ENCODE results near the gene DCDC2B. TPM values are rescaled to one million over a fixed set of nuclear protein-coding genes. Genes with fewer than 3 reads are reported as not detected.

Gene DCDC2B
- total RNA-seq, 1 donor from 2014 or later: not detected

- peaks cover 1% of the 10 kb centered on the region for H3K4me1 Mint-ChIP-seq
- peak overlapping the region; percentile 3 for H3K27ac Mint-ChIP-seq
- H3K27me3 Mint-ChIP-seq: no peaks in the 10 kb centered on the region
- no peaks in the 10 kb centered on the region for H3K9me3 Mint-ChIP-seq
- ChIA-PET POLR2A (interaction anchor here (0.6 kb wide), 1 partner anchor 16 kb away, joined by 7 read pairs; no protein-coding TSS in a partner anchor), CTCF (no interaction called here)
- no peak overlapping the region for H3K4me3 Mint-ChIP-seq
- H3K36me3 Mint-ChIP-seq (ENCODE audit: low read depth): peaks cover 50% of the 10 kb centered on the region
- DNase-seq: no peak
- ATAC-seq (ENCODE audit: low read depth): no peak
- TF ChIP-seq CTCF (IDR thresholded peaks at IDR 0.05): no peak
- intact Hi-C loops (cut with micrococcal nuclease): no loop called here
Observed at GRCh38 chr1:32172621-32173245, 36.2 kb upstream of the DCDC2B start.

DNA sequence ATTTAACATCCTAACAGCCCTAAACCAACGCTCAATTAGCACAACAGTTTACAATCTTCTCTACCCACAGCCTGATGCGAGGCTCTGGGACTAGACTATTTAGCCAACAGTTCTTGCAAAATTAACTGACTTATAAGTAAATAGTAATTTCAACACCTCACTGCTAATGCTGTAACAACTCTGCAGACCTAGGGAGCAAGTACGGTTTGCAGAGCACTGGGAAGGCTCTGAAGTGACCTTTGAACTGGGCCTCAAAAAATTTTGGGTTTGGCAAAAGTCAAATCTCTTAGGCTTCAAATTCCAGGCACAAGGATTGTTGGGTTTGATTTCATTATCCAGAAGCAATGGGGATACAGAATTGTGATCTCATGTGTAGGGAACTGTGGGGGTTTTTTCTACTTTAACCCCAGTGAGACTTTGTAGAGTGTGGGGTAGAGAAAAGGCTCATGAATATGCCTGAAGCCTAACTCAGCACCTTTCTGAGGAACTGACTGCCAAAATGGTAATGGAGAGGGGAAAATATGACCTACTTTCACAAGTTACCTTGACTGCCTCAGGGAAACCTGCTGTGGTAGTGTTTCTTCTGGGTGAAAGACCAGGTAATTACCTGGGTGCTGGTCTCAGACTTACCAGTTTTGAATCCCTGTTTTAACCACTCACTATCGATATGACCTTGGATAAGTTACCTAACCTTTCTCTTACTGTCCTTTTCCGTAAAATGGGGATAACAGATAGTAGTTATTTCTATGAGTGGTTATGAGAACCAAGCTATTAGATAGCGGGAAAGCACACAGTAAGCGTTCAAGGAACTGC lies 30.3 kb upstream of the DCDC2B start:
- DNase-seq (no peak), ATAC-seq (ENCODE audit: low read depth) (no peak)
- CTCF ChIA-PET: interaction anchor here (0.9 to 1.7 kb wide), 4 partner anchors 32 to 238 kb away, joined by 3 to 6 read pairs (median 4); partner anchors contain the start of gene KPNA6
- POLR2A ChIA-PET: interaction anchor here (0.5 to 2.7 kb wide), 23 partner anchors 11 to 667 kb away, joined by 3 to 37 read pairs (median 7); partner anchors contain the start of genes BSDC1, CCDC28B, HDAC1 and KPNA6
- Mint-ChIP-seq H3K36me3 (ENCODE audit: low read depth) (peaks cover 24% of the 10 kb centered on the region), H3K9me3 (no peaks in the 10 kb centered on the region), H3K4me3 (peak overlapping the region; percentile 90), H3K4me1 (peaks cover 35% of the 10 kb centered on the region), H3K27ac (peak overlapping the region; percentile 98), H3K27me3 (no peaks in the 10 kb centered on the region)
- no peak for TF ChIP-seq CTCF (IDR thresholded peaks at IDR 0.05)
- intact Hi-C loops (cut with micrococcal nuclease): loop anchor here (1.0 to 2.0 kb wide), 5 partner anchors 44 to 216 kb away; partner anchors contain the start of genes BSDC1, EIF3I, KPNA6 and TMEM234

DNA sequence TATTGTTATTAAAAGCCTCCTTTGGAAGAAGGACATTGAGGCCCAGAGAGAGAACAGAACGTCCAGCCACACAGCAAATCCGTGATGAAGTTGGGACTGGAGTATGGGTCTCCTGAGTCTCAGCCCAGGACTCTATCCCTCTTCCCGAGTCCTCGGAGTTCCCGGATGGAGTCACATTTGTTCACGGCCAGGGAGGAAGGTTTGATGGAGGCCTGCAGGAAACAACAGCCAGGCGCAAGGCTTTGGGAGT lies 29.8 kb upstream of the DCDC2B start:
- H3K27me3 Mint-ChIP-seq: no peaks in the 10 kb centered on the region
- peak overlapping the region; percentile 90 for H3K4me3 Mint-ChIP-seq
- peaks cover 29% of the 10 kb centered on the region for H3K36me3 Mint-ChIP-seq (ENCODE audit: low read depth)
- CTCF ChIA-PET: interaction anchor here (0.9 to 1.7 kb wide), 4 partner anchors 33 to 237 kb away, joined by 3 to 6 read pairs (median 4); partner anchors contain the start of gene KPNA6
- TF ChIP-seq CTCF (IDR thresholded peaks at IDR 0.05): no peak
- intact Hi-C loops (cut with micrococcal nuclease): loop anchor here (1.0 to 2.0 kb wide), 5 partner anchors 43 to 215 kb away; partner anchors contain the start of genes BSDC1, EIF3I, KPNA6 and TMEM234
- H3K27ac Mint-ChIP-seq: peak overlapping the region; percentile 98
- peaks cover 38% of the 10 kb centered on the region for H3K4me1 Mint-ChIP-seq
- POLR2A ChIA-PET: interaction anchor here (0.5 to 2.7 kb wide), 23 partner anchors 11 to 666 kb away, joined by 3 to 37 read pairs (median 7); partner anchors contain the start of genes BSDC1, CCDC28B, HDAC1 and KPNA6
- DNase-seq (no peak), ATAC-seq (ENCODE audit: low read depth) (no peak)
- H3K9me3 Mint-ChIP-seq: no peaks in the 10 kb centered on the region

DNA sequence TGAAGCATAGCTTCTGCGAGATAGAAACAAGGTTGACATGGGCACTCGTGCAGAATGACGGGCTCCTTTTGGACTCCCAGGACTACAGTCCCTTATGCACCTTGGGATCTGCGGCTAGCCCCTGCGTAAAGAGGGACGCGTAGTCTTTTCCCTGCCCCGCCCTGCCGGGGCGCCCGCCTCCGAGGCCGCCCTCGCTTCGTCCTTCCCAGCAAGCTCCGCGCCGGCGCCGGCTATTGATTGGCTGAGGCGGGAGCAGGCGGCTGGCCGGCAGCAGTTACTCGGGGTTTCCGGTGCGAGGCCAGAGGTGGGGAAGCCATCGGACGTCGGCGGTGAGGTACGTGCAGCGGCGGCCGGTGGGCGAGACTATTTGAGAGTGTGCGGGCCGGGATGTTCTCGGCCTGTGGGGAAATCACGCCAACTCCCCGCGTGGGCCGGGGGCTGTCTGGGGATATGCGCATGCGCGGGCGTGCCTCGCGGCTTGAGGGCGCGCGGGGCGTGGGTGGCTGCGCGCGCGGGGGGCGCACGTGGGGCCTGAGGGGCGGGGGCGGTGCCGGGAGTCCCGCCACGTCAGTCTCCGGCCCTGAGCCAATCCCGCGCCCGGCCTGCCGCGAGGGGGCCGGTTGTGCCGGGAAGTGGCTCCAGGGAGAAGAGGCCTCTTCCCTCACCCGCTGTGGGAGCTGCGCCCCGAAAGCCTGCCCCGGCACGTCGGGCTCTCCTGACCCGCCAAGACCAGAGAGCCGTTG lies 29.3 kb upstream of the DCDC2B start, which contains the start of gene TXLNA:
Gene TXLNA, plus strand, starts transcription at position 233 of the 743 bp plus-strand sequence. CDS start 671 bp downstream, outside the sequence.
- ChIA-PET CTCF (interaction anchor here (0.9 to 1.7 kb wide), 8 partner anchors 21 to 236 kb away, joined by 3 to 6 read pairs (median 4); partner anchors contain the start of genes CCDC28B, KPNA6 and TMEM39B), POLR2A (interaction anchor here (0.5 to 2.7 kb wide), 24 partner anchors 12 to 637 kb away, joined by 3 to 37 read pairs (median 6); partner anchors contain the start of genes BSDC1, CCDC28B, HDAC1 and KPNA6)
- peaks cover 40% of the 10 kb centered on the region for H3K4me1 Mint-ChIP-seq
- DNase-seq: peak; percentile 89
- intact Hi-C loops (cut with micrococcal nuclease): loop anchor here (1.0 to 2.0 kb wide), 7 partner anchors 21 to 215 kb away; partner anchors contain the start of genes BSDC1, CCDC28B, EIF3I and HDAC1
- H3K4me3 Mint-ChIP-seq: peak within 1 kb of the TSS; percentile 90
- TF ChIP-seq CTCF (IDR thresholded peaks at IDR 0.05): no peak
- H3K36me3 Mint-ChIP-seq (ENCODE audit: low read depth): peaks cover 34% of the 10 kb centered on the region
- ATAC-seq (ENCODE audit: low read depth): peak; percentile 91
- H3K27me3 Mint-ChIP-seq: no peaks in the 10 kb centered on the region
- H3K27ac Mint-ChIP-seq: peak within 1 kb of the TSS; percentile 98
- H3K9me3 Mint-ChIP-seq: no peaks in the 10 kb centered on the region
